SK-N-SH (cell line): ENCODE results near the gene ADAMTS20. TPM values are rescaled to one million over a fixed set of nuclear protein-coding genes. Genes with fewer than 3 reads are reported as not detected.

ENCODE experiments used
- CTCF ChIA-PET: fragments of 300-600, 350-600 bp; formaldehyde crosslinking; extraction: SDS; loops from one replicate; lab custom pipeline; 2021; lab: Yijun Ruan, JAX
- POLR2A ChIA-PET: fragments of 350-600 bp; sonication (Branson Sonifier 250); formaldehyde crosslinking; extraction: SDS; loops from one replicate; lab custom pipeline; 2020; ENCODE audit warnings: antibody characterized with exemption, inconsistent platforms; lab: Yijun Ruan, JAX
- DNase-seq: peaks from one replicate; pipeline ENCODE4 v3.0.0; 2012
- H2AFZ ChIP-seq: fragments of 200-600 bp; sonication (generic); 2 replicates; pipeline ENCODE4 v1.8.1; 2016; ENCODE audit warnings: antibody characterized with exemption, mild to moderate bottlenecking, low read depth
- H3F3A ChIP-seq: fragments of 200-600 bp; sonication (generic); replicated peaks from 2 replicates; pipeline ENCODE3; 2016; ENCODE audit warnings: antibody characterized with exemption, mild to moderate bottlenecking; ENCODE audit not compliant: insufficient read depth
- H3K27ac ChIP-seq, 2 experiments: fragments of 200-500 bp in 1 of 2; fragments of 200-600 bp in 1 of 2; sonication (Bioruptor generic) in 1 of 2; sonication (generic), shearing (Covaris generic) in 1 of 2; 2 replicates each; pipeline versions ENCODE4 v1.5.1 to v1.6.1; 2014 to 2016; ENCODE audit warnings: low read depth in 2 of 2, inconsistent platforms in 1 of 2, low read length in 1 of 2, mild to moderate bottlenecking in 1 of 2, mixed read lengths in 1 of 2
- H3K27me3 ChIP-seq: fragments of 200-600 bp; sonication (generic), shearing (Covaris generic); 2 replicates; pipeline ENCODE4 v1.6.1; 2016; ENCODE audit warnings: mixed run types; ENCODE audit not compliant: insufficient read depth
- H3K36me3 ChIP-seq, 2 experiments: fragments of 200-500 bp in 1 of 2; fragments of 200-600 bp in 1 of 2; sonication (Bioruptor generic) in 1 of 2; sonication (generic) in 1 of 2; replicated peaks in 1 of 2; 2 replicates each; pipeline versions ENCODE3 to v1.5.1; 2014 to 2016; ENCODE audit warnings: low read length in 1 of 2, mild to moderate bottlenecking in 1 of 2; ENCODE audit not compliant: insufficient read depth in 2 of 2, control insufficient read depth in 1 of 2
- H3K4me1 ChIP-seq, 2 experiments: fragments of 200-500 bp in 1 of 2; fragments of 200-600 bp in 1 of 2; sonication (Bioruptor generic) in 1 of 2; sonication (generic), shearing (Covaris generic) in 1 of 2; 2 replicates each; pipeline versions ENCODE4 v1.5.1 to v1.6.1; 2014 to 2016; ENCODE audit warnings: low read depth in 1 of 2, low read length in 1 of 2, mixed run types in 1 of 2; ENCODE audit not compliant: insufficient read depth in 2 of 2, control insufficient read depth in 1 of 2
- H3K4me2 ChIP-seq: fragments of 200-600 bp; sonication (generic), shearing (Covaris generic); 2 replicates; pipeline ENCODE4 v1.6.1; 2017; ENCODE audit warnings: mixed run types
- H3K4me3 ChIP-seq, 2 experiments: fragments of 200-500 bp in 1 of 2; fragments of 200-600 bp in 1 of 2; sonication (Bioruptor generic) in 1 of 2; sonication (generic), shearing (Covaris generic) in 1 of 2; 2 replicates each; pipeline versions ENCODE4 v1.5.1 to v1.8.1; 2014 to 2016; ENCODE audit warnings: low read depth in 2 of 2, inconsistent platforms in 1 of 2, low read length in 1 of 2, mild to moderate bottlenecking in 1 of 2, mixed read lengths in 1 of 2, moderate library complexity in 1 of 2
- H3K79me2 ChIP-seq: fragments of 200-600 bp; sonication (generic); 2 replicates; pipeline ENCODE4 v1.8.1; 2017; ENCODE audit warnings: mild to moderate bottlenecking; ENCODE audit not compliant: insufficient read depth
- H3K9ac ChIP-seq: fragments of 200-600 bp; sonication (generic); 2 replicates; pipeline ENCODE4 v1.6.1; 2017; ENCODE audit warnings: mixed run types
- H3K9me2 ChIP-seq: fragments of 200-600 bp; sonication (generic); 2 replicates; pipeline ENCODE4 v1.6.1; 2017; ENCODE audit warnings: mixed run types
- H3K9me3 ChIP-seq: fragments of 200-600 bp; sonication (generic); 2 replicates; pipeline ENCODE4 v1.6.1; 2017; ENCODE audit warnings: mixed run types, mild to moderate bottlenecking, moderate library complexity
- H4K20me1 ChIP-seq: fragments of 200-600 bp; sonication (generic); 2 replicates; pipeline ENCODE4 v1.6.1; 2017; ENCODE audit warnings: mild to moderate bottlenecking, mixed run types; ENCODE audit not compliant: insufficient read depth
- EZH2phosphoT487 ChIP-seq: fragments of 200-600 bp; sonication (generic); IDR thresholded peaks from 2 replicates; pipeline ENCODE4 v1.6.1; 2017; ENCODE audit warnings: low read depth, mixed run types, mild to moderate bottlenecking, antibody characterized with exemption, moderate library complexity, borderline replicate concordance
- FOSL2 ChIP-seq: IDR thresholded peaks from 2 replicates; pipeline ENCODE4 v1.4.0; 2012; ENCODE audit warnings: low read depth, mild to moderate bottlenecking, moderate library complexity, borderline replicate concordance
- FOXJ3 ChIP-seq: sonication (generic); formaldehyde crosslinking; IDR thresholded peaks from 2 replicates; pipeline ENCODE4 v1.5.1; 2020; ENCODE audit warnings: mild to moderate bottlenecking, missing genetic modification reagents
- FOXM1 ChIP-seq: IDR thresholded peaks from 2 replicates; pipeline ENCODE4 v1.4.0; 2012; ENCODE audit warnings: low read depth, mild to moderate bottlenecking
- GABPA ChIP-seq: IDR thresholded peaks from 2 replicates; pipeline ENCODE4 v1.4.0; 2012; ENCODE audit warnings: low read depth, mild to moderate bottlenecking
- GATA2 ChIP-seq: sonication (generic); formaldehyde crosslinking; IDR thresholded peaks from 2 replicates; pipeline ENCODE4 v1.5.0; 2020; ENCODE audit warnings: mild to moderate bottlenecking, missing genetic modification reagents
- JUND ChIP-seq: IDR thresholded peaks from 2 replicates; pipeline ENCODE4 v1.4.0; 2012
- NFIC ChIP-seq: IDR thresholded peaks from 2 replicates; pipeline ENCODE4 v1.4.0; 2012; ENCODE audit warnings: borderline replicate concordance
- NRF1 ChIP-seq: IDR thresholded peaks from 2 replicates; pipeline ENCODE4 v1.6.1; 2012; ENCODE audit warnings: low read depth, mild to moderate bottlenecking, low read length
- PBX3 ChIP-seq: IDR thresholded peaks from 2 replicates; pipeline ENCODE4; 2012
- POLR2AphosphoS5 ChIP-seq: IDR thresholded peaks from 2 replicates; pipeline ENCODE4 v1.6.1; 2012; ENCODE audit warnings: low read depth, low read length
- RFX5 ChIP-seq: IDR thresholded peaks from 2 replicates; pipeline ENCODE4 v1.6.1; 2012; ENCODE audit warnings: mild to moderate bottlenecking, improper control_type of control experiment, low read length
- TAF1 ChIP-seq: IDR thresholded peaks from 2 replicates; pipeline ENCODE4 v1.6.1; 2012; ENCODE audit warnings: low read depth, mild to moderate bottlenecking, low read length, moderate library complexity, borderline replicate concordance
- TCF12 ChIP-seq: IDR thresholded peaks from 2 replicates; pipeline ENCODE4 v1.4.0; 2012
- TEAD4 ChIP-seq: IDR thresholded peaks from 2 replicates; pipeline ENCODE4 v1.4.0; 2012; ENCODE audit warnings: mild to moderate bottlenecking, borderline replicate concordance; ENCODE audit not compliant: insufficient read depth
- USF1 ChIP-seq: IDR thresholded peaks from 2 replicates; pipeline ENCODE4 v1.4.0; 2012; ENCODE audit warnings: low read depth, borderline replicate concordance
- YY1 ChIP-seq: IDR thresholded peaks from 2 replicates; pipeline ENCODE4 v1.4.0; 2012; ENCODE audit warnings: low read depth, mild to moderate bottlenecking
- polyA plus RNA-seq, 3 experiments: library from polyadenylated mRNA; depleted of rRNA; stranded (reverse); fragments of >200 nt; gene quantifications; 2 replicates each; pipeline ENCODE4 v1.2.3, GENCODE V29; 2012
- TF ChIP-seq, protein P1 (sequence below): fragments of 150-350 bp; IDR thresholded peaks from 2 replicates; pipeline ENCODE4 v1.6.1; 2017; ENCODE audit warnings: antibody characterized with exemption, low read length, low read depth, borderline replicate concordance
- TF ChIP-seq, protein P2 (sequence below): fragments of 200-600 bp; sonication (generic); IDR thresholded peaks from 2 replicates; pipeline ENCODE4 v1.6.1; 2017; ENCODE audit warnings: antibody characterized with exemption, mild to moderate bottlenecking, moderate library complexity

The ADAMTS20 gene
- polyA plus RNA-seq, 1 of the 3 experiments (the other 2 are of a cell fraction), result not detected

DNA sequence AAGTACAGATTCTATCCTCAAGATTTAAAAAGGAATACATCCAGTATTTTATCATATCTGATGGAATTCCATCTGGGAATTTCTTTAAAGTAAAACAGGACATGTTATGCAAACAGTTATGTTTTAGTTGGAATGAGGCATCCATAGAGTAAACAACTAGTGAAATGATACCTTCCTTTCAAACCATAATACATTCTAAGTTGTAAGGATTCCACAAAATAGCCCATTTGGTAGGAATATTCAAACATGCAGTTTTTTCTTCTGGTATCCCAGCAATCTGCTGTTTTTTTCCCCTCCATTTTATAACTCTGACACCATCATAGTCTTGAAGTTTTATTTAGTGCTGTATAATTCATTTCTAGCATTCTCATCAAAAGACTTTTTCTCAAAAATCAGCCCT lies 149.6 kb downstream of the ADAMTS20 start:
- H4K20me1 ChIP-seq, result no peaks in the 10 kb centered on the region
- no peaks in the 10 kb centered on the region for H3K79me2 ChIP-seq
- H3K9me2 ChIP-seq, result no peaks in the 10 kb centered on the region
- POLR2A ChIA-PET, result no interaction called here
- H3K4me1 ChIP-seq, result no peaks in the 10 kb centered on the region
- TF ChIP-seq POLR2AphosphoS5 (no peak), FOSL2 (no peak), TAF1 (no peak), FOXM1 (no peak), TEAD4 (no peak), GATA2 (CRISPR knock-in tag) (no peak), FOXJ3 (CRISPR knock-in tag) (no peak), NFIC (no peak), EZH2phosphoT487 (no peak), GABPA (no peak), YY1 (no peak), PBX3 (no peak), JUND (no peak), RFX5 (no peak), TCF12 (no peak), NRF1 (no peak), USF1 (no peak)
- TF ChIP-seq, protein P1, sequence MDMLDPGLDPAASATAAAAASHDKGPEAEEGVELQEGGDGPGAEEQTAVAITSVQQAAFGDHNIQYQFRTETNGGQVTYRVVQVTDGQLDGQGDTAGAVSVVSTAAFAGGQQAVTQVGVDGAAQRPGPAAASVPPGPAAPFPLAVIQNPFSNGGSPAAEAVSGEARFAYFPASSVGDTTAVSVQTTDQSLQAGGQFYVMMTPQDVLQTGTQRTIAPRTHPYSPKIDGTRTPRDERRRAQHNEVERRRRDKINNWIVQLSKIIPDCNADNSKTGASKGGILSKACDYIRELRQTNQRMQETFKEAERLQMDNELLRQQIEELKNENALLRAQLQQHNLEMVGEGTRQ, result no peak
- TF ChIP-seq, protein P2, sequence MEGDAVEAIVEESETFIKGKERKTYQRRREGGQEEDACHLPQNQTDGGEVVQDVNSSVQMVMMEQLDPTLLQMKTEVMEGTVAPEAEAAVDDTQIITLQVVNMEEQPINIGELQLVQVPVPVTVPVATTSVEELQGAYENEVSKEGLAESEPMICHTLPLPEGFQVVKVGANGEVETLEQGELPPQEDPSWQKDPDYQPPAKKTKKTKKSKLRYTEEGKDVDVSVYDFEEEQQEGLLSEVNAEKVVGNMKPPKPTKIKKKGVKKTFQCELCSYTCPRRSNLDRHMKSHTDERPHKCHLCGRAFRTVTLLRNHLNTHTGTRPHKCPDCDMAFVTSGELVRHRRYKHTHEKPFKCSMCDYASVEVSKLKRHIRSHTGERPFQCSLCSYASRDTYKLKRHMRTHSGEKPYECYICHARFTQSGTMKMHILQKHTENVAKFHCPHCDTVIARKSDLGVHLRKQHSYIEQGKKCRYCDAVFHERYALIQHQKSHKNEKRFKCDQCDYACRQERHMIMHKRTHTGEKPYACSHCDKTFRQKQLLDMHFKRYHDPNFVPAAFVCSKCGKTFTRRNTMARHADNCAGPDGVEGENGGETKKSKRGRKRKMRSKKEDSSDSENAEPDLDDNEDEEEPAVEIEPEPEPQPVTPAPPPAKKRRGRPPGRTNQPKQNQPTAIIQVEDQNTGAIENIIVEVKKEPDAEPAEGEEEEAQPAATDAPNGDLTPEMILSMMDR, result no peak
- H3F3A ChIP-seq, result no peaks in the 10 kb centered on the region
- no peak overlapping the region for H3K27ac ChIP-seq
- CTCF ChIA-PET, result no interaction called here
- no peaks in the 10 kb centered on the region for H3K27me3 ChIP-seq
- H3K4me2 ChIP-seq, result no peak overlapping the region
- no peaks in the 10 kb centered on the region for H3K9me3 ChIP-seq
- H3K4me3 ChIP-seq, result no peak overlapping the region
- no peak overlapping the region for H2AFZ ChIP-seq
- H3K36me3 ChIP-seq, result no peaks in the 10 kb centered on the region
- H3K9ac ChIP-seq, result no peak overlapping the region
- DNase-seq, result no peak
